Measurements from ENCODE around the gene SIGLEC9. TPM values are rescaled to one million over a fixed set of nuclear protein-coding genes. Genes with fewer than 3 reads are reported as not detected.

SIGLEC9 gene
- total RNA-seq, 2 donors from 2014 or later, result 0.74 to 1.6 TPM

GRCh38 chr19:51101171-51101865 is 23.4 kb upstream of the SIGLEC9 start:
- ATAC-seq (replicated peaks in 1 of 2) (no peak), DNase-seq (no peak)
- H3K4me1 Mint-ChIP-seq (ENCODE audit: low read depth), result peaks cover 30% of the 10 kb centered on the region
- no peak overlapping the region for H3K27ac Mint-ChIP-seq
- no peaks in the 10 kb centered on the region for H3K27me3 Mint-ChIP-seq (ENCODE audit: low read depth)
- peaks cover 2 to 12% of the 10 kb centered on the region in 2 donors for H3K36me3 Mint-ChIP-seq (ENCODE audit: insufficient read depth in 2 of 2)
- no peaks in the 10 kb centered on the region for H3K9me3 Mint-ChIP-seq
- H3K4me3 Mint-ChIP-seq, result no peak overlapping the region

GRCh38 chr19:51102991-51103390 is 21.7 kb upstream of the SIGLEC9 start:
- H3K4me3 Mint-ChIP-seq, result no peak overlapping the region
- no peak for ATAC-seq (replicated peaks in 1 of 2)
- H3K4me1 Mint-ChIP-seq (ENCODE audit: low read depth), result peaks cover 35% of the 10 kb centered on the region
- no peaks in the 10 kb centered on the region for H3K9me3 Mint-ChIP-seq
- DNase-seq, result no peak
- peaks cover 2 to 15% of the 10 kb centered on the region in 2 donors for H3K36me3 Mint-ChIP-seq (ENCODE audit: insufficient read depth in 2 of 2)
- H3K27ac Mint-ChIP-seq, result peak overlapping the region; percentile 62
- H3K27me3 Mint-ChIP-seq (ENCODE audit: low read depth), result no peaks in the 10 kb centered on the region

GRCh38 chr19:51103926-51104341 is 20.8 kb upstream of the SIGLEC9 start:
- Mint-ChIP-seq H3K9me3 (no peaks in the 10 kb centered on the region), H3K27me3 (ENCODE audit: low read depth) (no peaks in the 10 kb centered on the region), H3K36me3 (ENCODE audit: insufficient read depth in 2 of 2) (peaks cover 2 to 15% of the 10 kb centered on the region in 2 donors), H3K4me1 (ENCODE audit: low read depth) (peaks cover 41% of the 10 kb centered on the region), H3K27ac (no peak overlapping the region), H3K4me3 (no peak overlapping the region)
- no peak for DNase-seq
- ATAC-seq (replicated peaks in 1 of 2), result no peak

- Mint-ChIP-seq H3K27me3 (ENCODE audit: low read depth) (no peaks in the 10 kb centered on the region), H3K4me1 (ENCODE audit: low read depth) (peaks cover 46% of the 10 kb centered on the region), H3K27ac (peak overlapping the region; percentile 88), H3K9me3 (no peaks in the 10 kb centered on the region), H3K36me3 (ENCODE audit: insufficient read depth in 2 of 2) (peaks cover 0 to 9% of the 10 kb centered on the region in 2 donors), H3K4me3 (peak overlapping the region; percentile 94 to 96)
- DNase-seq, result no peak
- ATAC-seq (replicated peaks in 1 of 2), result peak in 1 of 2 donors; percentile 8
Observed at GRCh38 chr19:51107406-51108065, 17.2 kb upstream of the SIGLEC9 start.

GRCh38 chr19:51108066-51108804 is 16.5 kb upstream of the SIGLEC9 start, which contains the start of gene CTU1:
CTU1 (minus strand) TSS chr19:51108409; CDS start chr19:51104569, 3,840 bp downstream.
- DNase-seq (peak; percentile 97 to 98), ATAC-seq (replicated peaks in 1 of 2) (peak; percentile 98)
- H3K9me3 Mint-ChIP-seq, result no peaks in the 10 kb centered on the region
- peaks cover 45% of the 10 kb centered on the region for H3K4me1 Mint-ChIP-seq (ENCODE audit: low read depth)
- peak within 1 kb of the TSS; percentile 88 for H3K27ac Mint-ChIP-seq
- peak within 1 kb of the TSS; percentile 94 to 96 for H3K4me3 Mint-ChIP-seq
- H3K36me3 Mint-ChIP-seq (ENCODE audit: insufficient read depth in 2 of 2), result peaks cover 0 to 6% of the 10 kb centered on the region in 2 donors
- no peaks in the 10 kb centered on the region for H3K27me3 Mint-ChIP-seq (ENCODE audit: low read depth)

- Mint-ChIP-seq H3K27me3 (ENCODE audit: low read depth) (no peaks in the 10 kb centered on the region), H3K4me1 (ENCODE audit: low read depth) (peaks cover 40% of the 10 kb centered on the region), H3K4me3 (peak overlapping the region; percentile 94 to 96), H3K27ac (peak overlapping the region; percentile 88), H3K9me3 (no peaks in the 10 kb centered on the region), H3K36me3 (ENCODE audit: insufficient read depth in 2 of 2) (peaks cover 0 to 4% of the 10 kb centered on the region in 2 donors)
- ATAC-seq (replicated peaks in 1 of 2), result peak; percentile 37
- no peak for DNase-seq
Observed at GRCh38 chr19:51108805-51109146, 15.9 kb upstream of the SIGLEC9 start.

GRCh38 chr19:51110666-51110971 is 14.1 kb upstream of the SIGLEC9 start:
- Mint-ChIP-seq H3K9me3 (no peaks in the 10 kb centered on the region), H3K36me3 (ENCODE audit: insufficient read depth in 2 of 2) (peaks cover 0 to 3% of the 10 kb centered on the region in 2 donors), H3K27ac (no peak overlapping the region), H3K4me1 (ENCODE audit: low read depth) (peaks cover 34% of the 10 kb centered on the region), H3K27me3 (ENCODE audit: low read depth) (no peaks in the 10 kb centered on the region), H3K4me3 (no peak overlapping the region)
- no peak for DNase-seq
- ATAC-seq (replicated peaks in 1 of 2), result no peak

- no peaks in the 10 kb centered on the region for H3K27me3 Mint-ChIP-seq (ENCODE audit: low read depth)
- no peak overlapping the region for H3K4me3 Mint-ChIP-seq
- no peak for ATAC-seq (replicated peaks in 1 of 2)
- no peak for DNase-seq
- H3K9me3 Mint-ChIP-seq, result no peaks in the 10 kb centered on the region
- H3K27ac Mint-ChIP-seq, result no peak overlapping the region
- peaks cover 28% of the 10 kb centered on the region for H3K4me1 Mint-ChIP-seq (ENCODE audit: low read depth)
- H3K36me3 Mint-ChIP-seq (ENCODE audit: insufficient read depth in 2 of 2), result peaks cover 0 to 3% of the 10 kb centered on the region in 2 donors
Observed at GRCh38 chr19:51111606-51112005, 13.1 kb upstream of the SIGLEC9 start.

GRCh38 chr19:51114087-51114729 is 10.5 kb upstream of the SIGLEC9 start:
- H3K36me3 Mint-ChIP-seq (ENCODE audit: insufficient read depth in 2 of 2), result no peaks in the 10 kb centered on the region
- H3K4me3 Mint-ChIP-seq, result peak overlapping the region; percentile 18 to 52
- no peaks in the 10 kb centered on the region for H3K27me3 Mint-ChIP-seq (ENCODE audit: low read depth)
- peaks cover 13% of the 10 kb centered on the region for H3K4me1 Mint-ChIP-seq (ENCODE audit: low read depth)
- no peaks in the 10 kb centered on the region for H3K9me3 Mint-ChIP-seq
- peak; percentile 42 to 46 for DNase-seq
- ATAC-seq (replicated peaks in 1 of 2), result peak; percentile 92 to 93
- H3K27ac Mint-ChIP-seq, result peak overlapping the region; percentile 48

GRCh38 chr19:51116736-51117286 is 7.9 kb upstream of the SIGLEC9 start:
- Mint-ChIP-seq H3K27me3 (ENCODE audit: low read depth) (no peaks in the 10 kb centered on the region), H3K4me3 (peak overlapping the region; percentile 19 to 27), H3K9me3 (no peaks in the 10 kb centered on the region), H3K36me3 (ENCODE audit: insufficient read depth in 2 of 2) (no peaks in the 10 kb centered on the region), H3K27ac (no peak overlapping the region), H3K4me1 (ENCODE audit: low read depth) (peaks cover 25% of the 10 kb centered on the region)
- DNase-seq (peak; percentile 43 to 49), ATAC-seq (replicated peaks in 1 of 2) (peak; percentile 36 to 42)

- H3K4me1 Mint-ChIP-seq (ENCODE audit: low read depth), result peaks cover 48% of the 10 kb centered on the region
- H3K9me3 Mint-ChIP-seq, result no peaks in the 10 kb centered on the region
- no peaks in the 10 kb centered on the region for H3K36me3 Mint-ChIP-seq (ENCODE audit: insufficient read depth in 2 of 2)
- no peak overlapping the region for H3K27ac Mint-ChIP-seq
- ATAC-seq (replicated peaks in 1 of 2) (no peak), DNase-seq (no peak)
- no peaks in the 10 kb centered on the region for H3K27me3 Mint-ChIP-seq (ENCODE audit: low read depth)
- H3K4me3 Mint-ChIP-seq, result no peak overlapping the region
Observed at GRCh38 chr19:51119101-51119500, 5.6 kb upstream of the SIGLEC9 start.

- no peak overlapping the region for H3K4me3 Mint-ChIP-seq
Observed at GRCh38 chr19:51119611-51120010, 5.1 kb upstream of the SIGLEC9 start.

More at GRCh38 chr19:51119611-51120010, 5.1 kb upstream of the SIGLEC9 start:
- DNase-seq (no peak), ATAC-seq (replicated peaks in 1 of 2) (no peak)
- Mint-ChIP-seq H3K36me3 (ENCODE audit: insufficient read depth in 2 of 2) (no peaks in the 10 kb centered on the region), H3K4me1 (ENCODE audit: low read depth) (peaks cover 53% of the 10 kb centered on the region), H3K27me3 (ENCODE audit: low read depth) (no peaks in the 10 kb centered on the region), H3K27ac (no peak overlapping the region), H3K9me3 (no peaks in the 10 kb centered on the region)

All from activated T-cell treated with anti-CD3 and anti-CD28 coated beads, Interleukin-2, amount 50 U/mL, for 72 hours (primary cell).